Choroid plexus epithelial cell (primary cell): ENCODE data around the gene PCNX4.

Source experiments
- DNase-seq: peaks from one replicate; pipeline ENCODE4 v3.0.0-alpha.2; 2010; ENCODE audit warnings: low read depth
- H3K4me3 ChIP-seq: 2 replicates; pipeline ENCODE4 v1.5.1; 2011; ENCODE audit warnings: low read depth, mild to moderate bottlenecking, control low read depth, low read length, moderate library complexity
- CTCF ChIP-seq: conservative IDR thresholded peaks from 2 replicates; pipeline ENCODE4 v1.5.1; 2011; ENCODE audit warnings: low read depth, mild to moderate bottlenecking, control low read depth, inconsistent platforms, low read length, moderate library complexity

The PCNX4 gene

GRCh38 chr14:60178820-60179219, 87.1 kb downstream of the PCNX4 start:
- DNase-seq = no peak
- no peak overlapping the region for H3K4me3 ChIP-seq
- TF ChIP-seq CTCF = no peak

- no peak for DNase-seq
- H3K4me3 ChIP-seq = no peak overlapping the region
- no peak for TF ChIP-seq CTCF
These were observed 87.7 kb downstream of the PCNX4 start for GRCh38 chr14:60179431-60179869.

GRCh38 chr14:60183138-60183537, 91.4 kb downstream of the PCNX4 start:
- no peak for DNase-seq
- TF ChIP-seq CTCF = no peak
- no peak overlapping the region for H3K4me3 ChIP-seq

GRCh38 chr14:60183741-60184140, 92.0 kb downstream of the PCNX4 start:
- H3K4me3 ChIP-seq = peak overlapping the region; percentile 48
- DNase-seq = peak; percentile 52
- TF ChIP-seq CTCF = no peak

GRCh38 chr14:60184146-60184904, 92.6 kb downstream of the PCNX4 start:
- peak overlapping the region; percentile 48 for H3K4me3 ChIP-seq
- DNase-seq = peak; percentile 87
- TF ChIP-seq CTCF = peak; percentile 59

- no peak for DNase-seq
- no peak for TF ChIP-seq CTCF
- no peak overlapping the region for H3K4me3 ChIP-seq
These were observed 93.3 kb downstream of the PCNX4 start for GRCh38 chr14:60184905-60185555.
